ENCODE data around the gene ABCB6.
A peak's percentile ranks its signal among the peaks of the same experiment; 100 is the strongest.

DNA sequence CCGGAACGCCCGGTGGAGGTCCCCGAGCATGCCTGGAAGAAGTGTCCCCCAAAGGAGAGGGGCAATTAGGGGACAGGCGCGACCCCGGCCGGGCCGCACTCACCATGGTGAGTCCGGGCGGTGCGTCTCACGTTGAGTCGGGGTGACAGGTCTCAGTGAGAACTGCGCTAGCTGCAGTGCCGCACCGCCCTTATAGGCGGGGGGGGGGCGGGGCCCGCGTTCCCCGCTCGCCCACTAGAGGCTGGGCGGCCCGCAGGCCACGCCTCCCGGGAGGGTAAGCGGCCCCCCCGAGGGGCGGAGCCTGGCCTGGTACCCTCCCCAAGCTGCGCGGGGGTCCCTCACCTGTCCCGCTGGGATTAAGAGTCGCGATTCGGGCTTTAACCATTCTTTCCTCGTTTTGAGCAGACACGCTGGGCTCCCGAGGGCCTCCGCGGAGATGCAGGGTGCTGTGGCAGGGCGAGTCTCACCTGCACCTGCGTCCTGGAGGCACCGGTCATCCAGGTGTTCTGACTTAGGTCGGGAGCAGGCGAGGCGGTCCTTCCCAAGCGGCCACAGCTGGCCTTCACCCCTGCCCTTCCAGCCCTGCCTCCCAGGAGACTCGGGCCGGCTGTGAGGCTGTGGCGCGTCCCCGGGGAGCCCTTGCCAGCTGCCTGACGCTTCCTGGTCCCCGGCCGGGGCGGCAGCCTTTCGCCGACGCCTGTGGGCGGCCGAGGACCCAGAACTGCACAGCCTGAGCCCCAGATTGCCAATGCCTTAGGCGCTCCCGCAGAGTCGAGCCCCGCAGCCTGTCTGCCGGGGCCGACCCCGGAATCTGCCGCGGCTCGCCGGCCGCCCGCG, 35.2 kb upstream of the ABCB6 start, which contains the start of gene TUBA4A:
- TF ChIP-seq, protein P1, sequence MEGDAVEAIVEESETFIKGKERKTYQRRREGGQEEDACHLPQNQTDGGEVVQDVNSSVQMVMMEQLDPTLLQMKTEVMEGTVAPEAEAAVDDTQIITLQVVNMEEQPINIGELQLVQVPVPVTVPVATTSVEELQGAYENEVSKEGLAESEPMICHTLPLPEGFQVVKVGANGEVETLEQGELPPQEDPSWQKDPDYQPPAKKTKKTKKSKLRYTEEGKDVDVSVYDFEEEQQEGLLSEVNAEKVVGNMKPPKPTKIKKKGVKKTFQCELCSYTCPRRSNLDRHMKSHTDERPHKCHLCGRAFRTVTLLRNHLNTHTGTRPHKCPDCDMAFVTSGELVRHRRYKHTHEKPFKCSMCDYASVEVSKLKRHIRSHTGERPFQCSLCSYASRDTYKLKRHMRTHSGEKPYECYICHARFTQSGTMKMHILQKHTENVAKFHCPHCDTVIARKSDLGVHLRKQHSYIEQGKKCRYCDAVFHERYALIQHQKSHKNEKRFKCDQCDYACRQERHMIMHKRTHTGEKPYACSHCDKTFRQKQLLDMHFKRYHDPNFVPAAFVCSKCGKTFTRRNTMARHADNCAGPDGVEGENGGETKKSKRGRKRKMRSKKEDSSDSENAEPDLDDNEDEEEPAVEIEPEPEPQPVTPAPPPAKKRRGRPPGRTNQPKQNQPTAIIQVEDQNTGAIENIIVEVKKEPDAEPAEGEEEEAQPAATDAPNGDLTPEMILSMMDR (IDR thresholded peaks at IDR 0.05; ENCODE audit: borderline replicate concordance, extremely low read depth, low read length, poor library complexity, severe bottlenecking), result peak; percentile 12
- peak; percentile 5 for TF ChIP-seq EZH2 (IDR thresholded peaks at IDR 0.05; ENCODE audit: borderline replicate concordance, low read depth, low read length, severe bottlenecking)

All from DND-41 (cell line).